ENCODE measurements around the gene SNAP25.

GRCh38 chr20:10213526-10213925 is 5.1 kb upstream of the SNAP25 start:
- TF ChIP-seq CTCF (IDR thresholded peaks at IDR 0.05) (no peak), EZH2 (IDR thresholded peaks at IDR 0.05; ENCODE audit: borderline replicate concordance, insufficient read depth, low read depth, low read length, poor library complexity, severe bottlenecking) (no peak)

Data from B cell (primary cell).